Uterus (tissue), 2 donors: ENCODE measurements around the gene RNU6-1.

ENCODE experiments used
- POLR2A ChIP-seq, 2 donors: fragments of 450-650 bp; IDR thresholded peaks; one replicate each; pipeline ENCODE4 v1.6.1; 2016; ENCODE audit warnings: antibody characterized with exemption in 2 of 2, mild to moderate bottlenecking in 1 of 2, moderate library complexity in 1 of 2
- TF ChIP-seq, protein P1 (sequence below), 4 experiments: fragments of 200-600 bp in 2 of 4; fragments of 450-650 bp in 2 of 4; sonication (generic) in 2 of 4; IDR thresholded peaks; one replicate each; pipeline ENCODE4 v1.5.1; 2016 to 2019; ENCODE audit warnings: antibody characterized with exemption in 4 of 4, mild to moderate bottlenecking in 2 of 4, moderate library complexity in 1 of 4

GRCh38 chr15:67818464-67818863, 21.4 kb downstream of the RNU6-1 start:
- TF ChIP-seq POLR2A (IDR thresholded peaks at IDR 0.05) = no peak
- TF ChIP-seq, protein P1, sequence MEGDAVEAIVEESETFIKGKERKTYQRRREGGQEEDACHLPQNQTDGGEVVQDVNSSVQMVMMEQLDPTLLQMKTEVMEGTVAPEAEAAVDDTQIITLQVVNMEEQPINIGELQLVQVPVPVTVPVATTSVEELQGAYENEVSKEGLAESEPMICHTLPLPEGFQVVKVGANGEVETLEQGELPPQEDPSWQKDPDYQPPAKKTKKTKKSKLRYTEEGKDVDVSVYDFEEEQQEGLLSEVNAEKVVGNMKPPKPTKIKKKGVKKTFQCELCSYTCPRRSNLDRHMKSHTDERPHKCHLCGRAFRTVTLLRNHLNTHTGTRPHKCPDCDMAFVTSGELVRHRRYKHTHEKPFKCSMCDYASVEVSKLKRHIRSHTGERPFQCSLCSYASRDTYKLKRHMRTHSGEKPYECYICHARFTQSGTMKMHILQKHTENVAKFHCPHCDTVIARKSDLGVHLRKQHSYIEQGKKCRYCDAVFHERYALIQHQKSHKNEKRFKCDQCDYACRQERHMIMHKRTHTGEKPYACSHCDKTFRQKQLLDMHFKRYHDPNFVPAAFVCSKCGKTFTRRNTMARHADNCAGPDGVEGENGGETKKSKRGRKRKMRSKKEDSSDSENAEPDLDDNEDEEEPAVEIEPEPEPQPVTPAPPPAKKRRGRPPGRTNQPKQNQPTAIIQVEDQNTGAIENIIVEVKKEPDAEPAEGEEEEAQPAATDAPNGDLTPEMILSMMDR (IDR thresholded peaks at IDR 0.05) = no peak
